Measurements from ENCODE around the gene TBCB.
"Not testable (repeated sequence)": the region's sequence is repeated elsewhere in the genome, so short reads cannot be mapped to it uniquely, and the experiment has no call there.

TBCB gene

DNA sequence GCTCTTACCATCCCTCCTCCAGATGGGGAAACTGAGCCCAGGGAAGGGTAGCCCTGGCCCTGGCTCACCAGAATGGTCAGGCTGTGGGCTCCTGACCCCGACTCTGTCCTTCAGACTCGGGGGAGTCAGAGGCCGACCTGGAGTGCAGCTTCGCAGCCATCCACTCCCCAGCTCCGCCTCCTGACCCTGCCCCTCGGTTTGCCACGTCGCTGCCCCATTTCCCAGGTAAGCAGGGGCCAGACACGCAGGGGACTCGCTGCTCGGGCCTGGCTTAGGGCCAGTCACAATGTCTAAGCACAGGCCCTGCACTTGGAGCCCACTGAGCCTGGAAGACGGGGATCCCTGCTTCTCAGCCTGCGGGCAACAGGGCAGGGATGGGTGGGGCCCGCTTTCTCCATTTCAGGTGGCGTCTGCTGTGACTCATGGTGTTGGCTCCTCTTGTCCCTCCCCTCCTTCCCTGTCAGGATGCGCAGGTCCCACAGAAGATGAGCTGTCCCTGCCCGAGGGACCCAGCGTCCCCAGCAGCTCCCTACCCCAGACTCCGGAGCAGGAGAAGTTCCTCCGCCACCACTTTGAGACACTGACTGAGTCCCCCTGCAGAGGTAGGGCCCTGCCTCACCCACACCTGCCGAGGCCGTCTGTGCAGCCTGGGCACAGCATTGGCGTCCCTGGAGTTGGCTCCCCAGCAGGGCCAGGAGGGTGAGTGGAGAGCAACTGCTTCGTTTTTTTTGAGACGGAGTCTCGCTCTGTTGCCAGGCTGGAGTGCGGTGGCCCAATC lies 13.5 kb upstream of the TBCB start:
- in situ Hi-C loops (cut with HindIII; ENCODE audit: low sequenced_read_pairs), result no loop called here

DNA sequence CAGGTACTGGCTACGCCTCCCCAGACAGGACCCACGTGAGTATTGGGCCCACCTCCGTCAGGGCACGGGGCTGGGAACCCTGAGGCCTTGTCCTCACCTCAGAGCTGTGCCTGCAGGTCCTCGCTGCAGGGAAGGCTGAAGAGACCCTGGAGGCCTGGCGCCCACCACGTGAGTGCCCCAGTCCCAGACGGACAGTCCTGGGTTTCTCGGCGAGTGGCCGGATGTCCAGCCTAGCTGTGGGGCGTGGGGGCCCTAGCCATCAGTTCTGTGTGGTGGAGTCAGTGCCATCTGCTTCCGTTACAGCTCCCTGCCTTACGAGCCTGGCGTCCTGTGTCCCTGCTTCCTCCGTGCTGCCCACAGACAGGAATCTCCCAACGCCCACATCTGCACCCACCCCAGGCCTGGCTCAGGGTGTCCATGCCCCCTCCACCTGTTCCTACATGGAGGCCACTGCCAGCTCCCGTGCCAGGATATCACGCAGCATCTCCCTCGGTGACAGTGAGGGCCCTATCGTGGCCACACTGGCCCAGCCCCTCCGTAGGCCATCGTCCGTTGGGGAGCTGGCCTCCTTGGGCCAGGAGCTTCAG lies 12.1 kb upstream of the TBCB start:
- in situ Hi-C loops (cut with HindIII; ENCODE audit: low sequenced_read_pairs), result no loop called here

DNA sequence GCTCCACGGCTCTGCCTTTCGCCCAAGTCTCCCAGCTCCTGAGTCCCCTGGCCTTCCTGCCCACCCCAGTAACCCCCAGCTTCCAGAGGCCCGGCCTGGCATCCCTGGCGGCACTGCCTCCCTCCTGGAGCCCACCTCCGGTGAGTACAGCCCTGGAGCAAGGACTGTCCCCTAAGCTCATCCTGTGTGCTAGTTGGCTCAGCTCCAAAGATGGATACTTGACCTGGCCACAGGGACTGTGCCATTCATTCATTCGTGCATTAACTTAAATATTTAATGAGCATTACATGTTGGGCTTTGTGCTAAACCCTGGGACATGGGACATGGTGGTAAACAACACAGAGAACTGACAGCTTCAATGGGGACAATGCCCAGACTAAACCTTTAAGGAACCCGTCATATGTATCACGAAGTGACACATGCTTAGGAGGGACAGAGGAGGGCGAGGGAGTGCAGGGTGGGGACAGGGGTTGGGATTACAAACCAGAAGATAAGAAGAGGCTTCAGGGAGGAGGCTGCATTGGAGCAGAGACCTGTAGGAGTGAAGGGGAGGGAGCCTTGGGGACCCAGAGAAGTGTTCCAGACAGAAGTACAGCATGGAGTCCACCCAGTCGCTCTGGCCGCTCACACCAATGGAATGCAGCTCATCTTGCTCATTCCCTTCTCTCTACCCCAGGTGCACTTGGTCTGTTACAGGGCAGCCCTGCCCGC lies 11.3 kb upstream of the TBCB start:
- in situ Hi-C loops (cut with HindIII; ENCODE audit: low sequenced_read_pairs), result no loop called here

- in situ Hi-C loops (cut with HindIII; ENCODE audit: low sequenced_read_pairs), result no loop called here
Measured at GRCh38 chr19:36106441-36106840, 8.8 kb upstream of the TBCB start.

GRCh38 chr19:36106991-36107390 lies 8.3 kb upstream of the TBCB start:
- in situ Hi-C loops (cut with HindIII; ENCODE audit: low sequenced_read_pairs), result no loop called here

DNA sequence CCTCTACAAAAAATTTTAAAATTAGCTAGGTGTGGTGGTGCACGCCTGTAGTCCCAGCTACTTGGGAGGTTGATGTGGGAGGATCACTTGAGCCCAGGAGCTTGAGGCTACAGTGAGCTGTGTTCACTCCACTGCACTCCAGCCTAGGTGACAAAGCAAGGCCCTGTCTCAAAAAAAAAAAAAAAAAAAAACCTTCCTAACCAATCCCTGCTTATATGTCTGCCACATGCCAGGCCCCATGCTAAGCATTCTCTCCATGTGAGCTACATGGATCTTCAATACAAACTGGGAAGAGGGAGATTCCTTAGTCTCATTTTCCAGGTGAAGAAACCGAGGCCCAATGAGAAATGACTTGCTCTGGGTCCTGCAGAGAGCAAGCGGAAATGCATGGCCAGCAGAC lies 6.6 kb upstream of the TBCB start:
- in situ Hi-C loops (cut with HindIII; ENCODE audit: low sequenced_read_pairs), result no loop called here

DNA sequence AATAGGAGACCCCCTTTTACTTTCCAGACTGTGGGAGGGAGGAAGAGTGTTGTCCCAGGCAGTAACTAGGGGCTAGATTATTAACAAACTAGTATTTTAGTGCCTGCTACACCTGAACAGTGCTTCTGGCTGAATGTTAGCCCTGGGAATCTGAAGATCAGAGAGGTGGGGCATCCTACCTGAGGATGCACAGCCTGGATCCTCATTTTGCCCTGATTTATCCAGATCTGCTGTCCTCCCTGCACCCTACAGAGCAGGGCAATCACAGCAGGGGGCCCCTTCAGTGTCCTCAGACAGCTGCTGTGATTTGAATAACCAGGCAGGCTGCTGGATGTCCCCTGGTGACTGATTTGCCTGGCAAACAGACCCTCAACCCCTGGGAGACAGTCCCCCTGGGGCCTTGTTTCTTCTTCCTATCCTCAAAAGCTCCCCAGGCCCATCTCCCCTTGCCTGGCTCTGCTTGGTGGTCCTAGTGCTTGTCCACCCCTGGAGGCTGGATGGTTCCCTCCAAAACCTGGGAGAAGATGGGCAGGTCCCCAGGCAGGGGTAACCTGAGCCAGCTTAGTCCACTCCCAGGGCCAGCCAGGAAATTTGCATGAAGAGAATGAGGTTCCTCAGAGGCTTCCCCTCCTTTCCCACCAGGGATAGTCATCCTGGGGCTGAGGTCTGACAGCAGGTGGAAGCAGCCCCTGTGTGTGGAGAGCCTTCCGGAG lies 4.6 kb upstream of the TBCB start, which contains the start of gene OVOL3:
OVOL3 (plus strand) TSS at position 657 of the 713 bp plus-strand sequence. CDS start 60 bp downstream, outside the sequence.
- in situ Hi-C loops (cut with HindIII; ENCODE audit: low sequenced_read_pairs), result no loop called here

DNA sequence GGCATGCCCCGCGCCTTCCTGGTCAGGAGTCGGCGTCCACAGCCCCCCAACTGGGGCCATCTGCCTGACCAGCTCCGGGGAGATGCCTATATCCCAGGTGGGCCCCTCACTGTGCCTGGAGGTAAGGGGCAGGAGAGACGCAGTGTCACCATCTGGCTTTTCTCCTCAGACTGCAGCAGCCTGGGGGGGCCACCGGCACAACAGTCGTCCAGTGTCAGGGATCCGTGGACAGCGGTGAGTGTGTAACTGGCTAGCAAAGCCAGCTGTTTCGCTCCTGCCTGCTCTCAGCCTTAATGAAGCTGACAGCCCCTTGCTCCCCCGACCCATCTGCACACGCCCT lies 4.1 kb upstream of the TBCB start:
- in situ Hi-C loops (cut with HindIII; ENCODE audit: low sequenced_read_pairs), result no loop called here

DNA sequence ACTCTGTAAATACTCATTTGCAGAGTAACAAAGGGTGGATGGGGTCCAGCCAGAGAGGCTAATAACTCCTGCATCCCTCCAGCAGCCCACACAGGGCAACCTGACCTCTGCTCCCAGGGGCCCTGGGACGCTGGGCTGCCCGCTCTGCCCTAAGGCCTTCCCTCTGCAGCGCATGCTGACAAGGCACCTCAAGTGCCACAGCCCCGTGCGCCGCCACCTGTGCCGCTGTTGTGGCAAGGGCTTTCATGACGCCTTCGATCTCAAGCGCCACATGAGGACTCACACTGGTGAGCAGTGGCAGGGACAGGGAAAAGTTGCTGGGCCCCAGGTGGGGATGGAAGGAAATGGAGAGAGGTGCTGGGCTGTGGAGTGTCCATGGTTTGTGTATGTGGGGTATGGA lies 2.6 kb upstream of the TBCB start:
- in situ Hi-C loops (cut with HindIII; ENCODE audit: low sequenced_read_pairs), result no loop called here

- in situ Hi-C loops (cut with HindIII; ENCODE audit: low sequenced_read_pairs), result no loop called here
Measured at GRCh38 chr19:36113425-36113824, 1.8 kb upstream of the TBCB start.

DNA sequence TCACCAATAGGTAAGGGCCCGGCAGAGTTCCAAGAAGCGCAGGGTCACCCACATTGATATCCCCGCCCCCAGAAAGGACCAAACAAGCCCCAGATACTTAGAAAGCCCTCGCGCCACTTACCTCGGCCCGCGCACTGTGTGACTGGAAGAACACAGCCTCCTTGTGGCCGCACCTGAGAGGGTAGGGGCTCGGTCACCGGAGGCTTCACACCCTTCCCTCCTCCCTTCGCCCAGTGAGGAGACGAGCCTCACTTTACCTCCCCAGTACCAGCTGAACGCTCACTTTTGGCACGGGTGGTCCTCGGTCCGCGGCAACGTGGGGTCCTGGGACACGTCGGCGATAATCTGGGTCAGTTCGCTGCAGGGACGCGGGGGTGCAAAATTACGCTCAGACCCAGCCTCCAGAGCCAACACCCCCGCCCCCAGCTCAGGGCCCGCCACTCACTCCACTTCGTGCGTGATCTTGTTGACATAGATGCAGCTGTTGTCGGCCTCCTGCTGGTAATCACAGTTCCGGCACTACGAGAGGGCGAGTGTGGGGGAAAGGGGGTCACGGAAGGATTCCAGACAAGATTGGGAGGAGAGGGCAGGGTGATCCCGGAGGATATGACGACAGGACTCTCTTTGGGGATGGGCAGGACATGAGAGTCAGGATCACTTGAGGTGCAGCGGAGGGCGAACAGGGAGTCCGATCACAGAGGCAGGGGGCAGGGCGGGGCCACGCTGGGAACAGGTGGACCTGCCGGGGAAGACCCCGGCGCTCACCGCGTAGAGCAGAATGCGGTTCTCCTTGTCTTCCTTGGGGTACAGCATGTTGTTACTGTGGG lies 1.2 kb upstream of the TBCB start:
- in situ Hi-C loops (cut with HindIII; ENCODE audit: low sequenced_read_pairs), result no loop called here

DNA sequence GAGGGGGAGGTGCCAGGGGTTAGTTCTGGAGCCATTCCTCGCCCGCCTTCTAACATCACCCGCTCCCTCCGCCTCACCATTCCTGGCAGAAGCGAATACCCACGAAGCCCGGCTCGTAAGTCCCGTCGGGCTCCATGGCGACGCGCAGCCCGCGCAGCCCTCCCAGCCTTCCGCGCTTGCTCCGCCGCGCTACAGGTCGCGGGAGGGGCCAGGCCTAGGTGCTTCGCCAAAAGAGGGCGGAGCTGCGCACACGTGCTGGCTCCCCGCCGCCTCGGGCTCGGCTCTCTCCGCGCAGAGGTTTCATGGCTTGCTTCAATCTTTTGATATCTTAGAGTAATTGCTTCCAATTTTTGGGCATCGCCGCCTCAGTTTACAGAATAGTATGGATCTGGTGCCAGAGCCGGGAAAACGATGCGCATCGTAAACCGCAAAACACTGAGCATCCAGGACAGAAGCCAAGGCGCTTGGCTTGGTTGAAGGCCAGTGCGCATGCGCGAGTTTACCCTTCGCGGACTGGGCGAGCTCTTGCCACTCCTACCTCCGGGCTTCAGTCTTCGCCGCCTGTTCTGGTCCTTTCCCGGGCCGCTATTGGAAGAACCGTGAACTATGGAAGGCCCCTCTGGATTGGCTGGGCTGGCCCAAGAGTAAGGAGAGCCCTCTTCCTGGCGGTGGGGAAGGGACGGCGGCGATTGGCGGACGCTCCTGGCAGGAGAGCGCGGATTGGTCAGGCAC lies 381 bp upstream of the TBCB start, which contains the start of gene POLR2I:
POLR2I (minus strand) TSS at position 155 of the 732 bp plus-strand sequence; CDS start at position 136, 19 bp downstream.
- in situ Hi-C loops (cut with HindIII; ENCODE audit: low sequenced_read_pairs), result no loop called here

- in situ Hi-C loops (cut with HindIII; ENCODE audit: low sequenced_read_pairs), result no loop called here
Measured at GRCh38 chr19:36116344-36116637, 1.0 kb downstream of the TBCB start.

GRCh38 chr19:36120092-36120983 lies 5.1 kb downstream of the TBCB start:
- in situ Hi-C loops (cut with HindIII; ENCODE audit: low sequenced_read_pairs), result no loop called here

DNA sequence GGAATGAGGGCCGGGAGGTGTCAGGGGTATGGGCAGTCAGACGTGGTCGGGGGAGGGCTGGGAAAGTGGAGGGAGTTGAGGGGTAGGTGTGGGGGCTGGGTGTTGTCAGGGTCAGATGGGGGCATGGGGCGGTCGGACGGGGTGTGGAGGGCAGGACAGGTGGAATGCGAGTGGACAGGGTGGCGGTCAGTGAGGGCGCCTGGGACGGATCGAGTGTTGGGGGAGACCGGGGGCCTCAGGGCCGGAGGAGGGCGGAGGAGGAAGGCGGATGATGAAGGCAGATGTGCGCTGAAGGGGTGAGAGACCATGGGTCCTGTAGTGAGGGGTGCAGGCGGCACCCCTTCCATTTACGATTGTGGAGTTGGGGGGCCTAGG lies 5.7 kb downstream of the TBCB start:
- in situ Hi-C loops (cut with HindIII; ENCODE audit: low sequenced_read_pairs), result no loop called here

DNA sequence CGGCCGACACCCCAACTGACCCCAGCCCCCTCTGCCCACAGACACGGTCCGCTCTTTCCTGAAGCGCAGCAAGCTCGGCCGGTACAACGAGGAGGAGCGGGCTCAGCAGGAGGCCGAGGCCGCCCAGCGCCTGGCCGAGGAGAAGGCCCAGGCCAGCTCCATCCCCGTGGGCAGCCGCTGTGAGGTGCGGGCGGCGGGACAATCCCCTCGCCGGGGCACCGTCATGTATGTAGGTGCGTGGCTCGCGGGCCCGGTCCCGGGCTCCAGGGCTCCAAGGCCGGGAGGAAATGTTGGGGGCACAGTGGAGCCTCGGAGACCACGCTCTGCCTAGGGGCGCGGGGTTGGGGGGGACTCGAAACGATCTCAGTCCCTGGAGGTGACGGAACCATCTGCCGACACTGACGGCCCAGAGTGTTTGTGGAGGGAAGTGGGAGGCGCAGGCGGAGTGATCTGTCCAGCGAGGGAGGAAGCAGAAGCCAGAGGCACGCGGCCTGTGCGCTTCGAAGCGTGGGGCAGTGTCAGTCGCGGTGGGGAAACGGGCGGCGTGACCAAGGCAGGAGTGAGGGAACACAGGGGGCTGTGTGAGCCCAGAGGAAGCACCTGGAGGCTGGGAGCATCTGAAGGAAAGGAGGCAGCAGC lies 6.3 kb downstream of the TBCB start:
- in situ Hi-C loops (cut with HindIII; ENCODE audit: low sequenced_read_pairs), result no loop called here

DNA sequence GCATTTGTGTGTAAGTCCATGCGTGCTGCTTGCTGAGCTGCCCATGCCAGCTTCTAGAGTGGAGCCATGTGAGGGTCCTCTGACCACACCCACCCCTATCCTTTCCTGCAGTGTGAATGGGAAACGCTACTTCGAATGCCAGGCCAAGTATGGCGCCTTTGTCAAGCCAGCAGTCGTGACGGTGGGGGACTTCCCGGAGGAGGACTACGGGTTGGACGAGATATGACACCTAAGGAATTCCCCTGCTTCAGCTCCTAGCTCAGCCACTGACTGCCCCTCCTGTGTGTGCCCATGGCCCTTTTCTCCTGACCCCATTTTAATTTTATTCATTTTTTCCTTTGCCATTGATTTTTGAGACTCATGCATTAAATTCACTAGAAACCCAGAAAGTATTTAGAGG lies 10.3 kb downstream of the TBCB start:
- in situ Hi-C loops (cut with HindIII; ENCODE audit: low sequenced_read_pairs), result no loop called here

- in situ Hi-C loops (cut with HindIII; ENCODE audit: low sequenced_read_pairs), result no loop called here
Measured at GRCh38 chr19:36128392-36128736, 13.1 kb downstream of the TBCB start.

DNA sequence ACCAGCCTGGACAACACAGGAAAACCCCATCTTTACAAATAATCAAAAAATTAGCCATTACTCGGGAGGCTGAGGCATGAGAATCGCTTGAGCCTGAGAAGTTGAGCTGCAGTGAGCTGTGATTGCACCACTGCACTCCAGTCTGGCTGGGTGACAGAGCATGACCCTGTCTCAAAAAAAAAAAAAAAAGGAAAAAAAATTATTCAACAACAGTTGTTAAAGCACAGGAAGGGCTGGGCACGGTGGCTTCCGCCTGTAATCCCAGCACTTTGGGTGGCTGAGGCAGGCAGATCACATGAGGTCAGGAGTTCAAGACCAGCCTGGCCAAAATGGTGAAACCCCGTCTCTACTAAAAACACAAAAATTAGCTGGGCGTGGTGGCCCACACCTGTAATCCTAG lies 16.0 kb downstream of the TBCB start:
- in situ Hi-C loops (cut with HindIII; ENCODE audit: low sequenced_read_pairs), result not testable (repeated sequence)

All from endothelial cell of hepatic sinusoid (primary cell).